Stimulated activated naive B cell treated with anti-CD40 and anti-IgM and Interleukin-4, amounts not matched to agents 10 μg/mL and 1 μg/mL and 100 μg/mL, for 72 hours (primary cell): ENCODE results near the gene MYL6B.

Source experiments
- ATAC-seq, 2 donors: fragments of 150-1000 bp; cut with Tn5 transposase; replicated peaks; 2 replicates each; pipeline ENCODE4 v1.10.0; 2021; ENCODE audit warnings: moderate library complexity in 1 of 2
- DNase-seq: peaks from one replicate; pipeline ENCODE4 v3.0.0; 2021
- H3K27ac Mint-ChIP-seq: one replicate; pipeline ENCODE4 v1.8.0; 2022; ENCODE audit warnings: mild to moderate bottlenecking, mixed read lengths
- H3K27me3 Mint-ChIP-seq, 2 donors: one replicate each; pipeline ENCODE4 v1.8.0; 2022; ENCODE audit warnings: mixed read lengths in 2 of 2
- H3K36me3 Mint-ChIP-seq, 2 donors: one replicate each; pipeline ENCODE4 v1.8.0; 2022; ENCODE audit warnings: mixed read lengths in 2 of 2, mild to moderate bottlenecking in 1 of 2
- H3K4me1 Mint-ChIP-seq, 2 donors: one replicate each; pipeline ENCODE4 v1.8.0; 2022; ENCODE audit warnings: mixed read lengths in 2 of 2, mild to moderate bottlenecking in 1 of 2
- H3K4me3 Mint-ChIP-seq, 2 donors: one replicate each; pipeline ENCODE4 v1.8.0; 2022; ENCODE audit warnings: mild to moderate bottlenecking in 2 of 2, mixed read lengths in 2 of 2, moderate library complexity in 1 of 2
- H3K9me3 Mint-ChIP-seq, 2 donors: one replicate each; pipeline ENCODE4 v1.8.0; 2022; ENCODE audit warnings: mixed read lengths in 2 of 2, mild to moderate bottlenecking in 1 of 2

Gene MYL6B

GRCh38 chr12:56117778-56118687 lies 34.4 kb upstream of the MYL6B start, which contains the start of gene ZC3H10:
Gene ZC3H10, plus strand, starts transcription at chr12:56118266. Its CDS starts 2,297 bp downstream, at chr12:56120563.
- peaks cover 0 to 4% of the 10 kb centered on the region in 2 donors for H3K27me3 Mint-ChIP-seq
- ATAC-seq (peak; percentile 86 to 88), DNase-seq (peak; percentile 98)
- H3K4me3 Mint-ChIP-seq, result peak within 1 kb of the TSS; percentile 99 to 100
- H3K4me1 Mint-ChIP-seq, result peaks cover 29 to 55% of the 10 kb centered on the region in 2 donors
- peaks cover 39 to 55% of the 10 kb centered on the region in 2 donors for H3K36me3 Mint-ChIP-seq
- H3K9me3 Mint-ChIP-seq, result no peaks in the 10 kb centered on the region
- peak within 1 kb of the TSS; percentile 100 for H3K27ac Mint-ChIP-seq

DNA sequence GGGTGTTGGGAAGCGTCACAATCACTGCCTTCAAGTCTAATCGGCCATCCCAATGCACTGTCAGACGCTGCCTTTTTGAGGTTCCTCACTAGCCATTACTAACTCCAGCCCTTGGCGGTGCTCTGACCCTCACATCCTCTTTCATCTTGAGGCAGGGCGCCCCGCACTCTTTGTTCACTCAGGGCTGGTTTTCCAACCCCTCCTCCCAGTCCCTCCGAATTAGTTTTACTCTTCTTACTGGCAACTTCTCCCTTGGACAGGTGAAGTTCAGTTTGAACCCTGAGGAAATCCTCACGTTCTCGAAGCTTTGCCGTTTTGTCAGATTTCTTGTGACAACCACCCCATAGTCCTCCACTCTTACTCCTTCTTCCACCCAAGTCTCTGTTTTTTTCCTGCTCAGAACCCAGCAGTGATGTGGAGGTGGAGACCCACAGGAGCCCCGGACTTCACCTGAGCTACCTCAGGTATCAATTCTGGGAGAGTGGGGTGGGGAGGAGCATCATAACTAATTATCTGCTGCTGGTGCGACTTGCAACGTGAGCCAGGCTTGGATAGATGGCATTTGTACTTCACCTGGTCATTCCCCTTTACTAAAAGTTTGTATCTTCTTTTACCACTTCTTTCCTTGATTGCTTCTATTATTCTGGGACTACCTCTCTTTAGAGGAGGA lies 33.6 kb upstream of the MYL6B start:
- peak overlapping the region; percentile 99 to 100 for H3K4me3 Mint-ChIP-seq
- peak; percentile 12 to 20 for ATAC-seq
- peaks cover 0 to 4% of the 10 kb centered on the region in 2 donors for H3K27me3 Mint-ChIP-seq
- H3K4me1 Mint-ChIP-seq, result peaks cover 27 to 48% of the 10 kb centered on the region in 2 donors
- peak overlapping the region; percentile 100 for H3K27ac Mint-ChIP-seq
- H3K9me3 Mint-ChIP-seq, result no peaks in the 10 kb centered on the region
- no peak for DNase-seq
- peaks cover 31 to 49% of the 10 kb centered on the region in 2 donors for H3K36me3 Mint-ChIP-seq

- H3K36me3 Mint-ChIP-seq, result peaks cover 29 to 49% of the 10 kb centered on the region in 2 donors
- H3K4me1 Mint-ChIP-seq, result peaks cover 31 to 48% of the 10 kb centered on the region in 2 donors
- peak overlapping the region; percentile 100 for H3K27ac Mint-ChIP-seq
- peak overlapping the region; percentile 99 to 100 for H3K4me3 Mint-ChIP-seq
- ATAC-seq (no peak), DNase-seq (peak; percentile 39)
- H3K9me3 Mint-ChIP-seq, result no peaks in the 10 kb centered on the region
- H3K27me3 Mint-ChIP-seq, result peaks cover 0 to 4% of the 10 kb centered on the region in 2 donors
These were observed 33.0 kb upstream of the MYL6B start for GRCh38 chr12:56119361-56119796.

GRCh38 chr12:56120158-56120846 lies 32.1 kb upstream of the MYL6B start:
- peaks cover 32 to 46% of the 10 kb centered on the region in 2 donors for H3K4me1 Mint-ChIP-seq
- peak overlapping the region; percentile 51 for H3K27ac Mint-ChIP-seq
- DNase-seq (no peak), ATAC-seq (no peak)
- H3K27me3 Mint-ChIP-seq, result peaks cover 0 to 4% of the 10 kb centered on the region in 2 donors
- H3K9me3 Mint-ChIP-seq, result no peaks in the 10 kb centered on the region
- peaks cover 29 to 49% of the 10 kb centered on the region in 2 donors for H3K36me3 Mint-ChIP-seq
- peak overlapping the region in 1 of 2 donors; percentile 28 for H3K4me3 Mint-ChIP-seq

DNA sequence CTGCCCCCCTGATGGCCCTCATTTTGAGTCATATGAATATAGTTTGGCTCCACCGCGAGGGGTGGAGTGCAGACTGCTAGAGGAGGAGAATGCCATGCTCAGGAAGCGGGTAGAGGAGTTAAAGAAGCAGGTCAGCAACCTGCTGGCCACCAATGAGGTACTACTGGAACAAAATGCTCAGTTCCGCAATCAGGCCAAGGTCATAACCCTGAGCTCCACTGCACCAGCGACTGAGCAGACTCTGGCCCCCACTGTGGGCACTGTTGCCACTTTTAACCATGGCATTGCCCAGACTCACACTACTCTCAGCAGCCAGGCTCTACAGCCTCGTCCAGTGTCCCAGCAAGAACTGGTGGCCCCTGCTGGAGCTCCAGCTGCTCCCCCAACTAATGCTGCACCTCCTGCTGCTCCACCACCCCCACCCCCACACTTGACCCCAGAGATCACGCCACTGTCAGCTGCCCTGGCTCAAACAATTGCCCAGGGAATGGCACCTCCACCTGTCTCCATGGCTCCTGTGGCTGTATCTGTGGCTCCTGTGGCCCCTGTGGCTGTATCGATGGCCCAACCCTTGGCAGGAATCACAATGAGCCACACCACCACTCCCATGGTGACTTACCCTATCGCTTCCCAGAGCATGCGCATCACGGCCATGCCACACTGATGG lies 31.1 kb upstream of the MYL6B start:
- Mint-ChIP-seq H3K4me1 (peaks cover 36 to 46% of the 10 kb centered on the region in 2 donors), H3K9me3 (no peaks in the 10 kb centered on the region), H3K36me3 (peaks cover 29 to 52% of the 10 kb centered on the region in 2 donors), H3K4me3 (no peak overlapping the region), H3K27me3 (peaks cover 0 to 4% of the 10 kb centered on the region in 2 donors), H3K27ac (peak overlapping the region; percentile 73)
- DNase-seq (no peak), ATAC-seq (no peak)

DNA sequence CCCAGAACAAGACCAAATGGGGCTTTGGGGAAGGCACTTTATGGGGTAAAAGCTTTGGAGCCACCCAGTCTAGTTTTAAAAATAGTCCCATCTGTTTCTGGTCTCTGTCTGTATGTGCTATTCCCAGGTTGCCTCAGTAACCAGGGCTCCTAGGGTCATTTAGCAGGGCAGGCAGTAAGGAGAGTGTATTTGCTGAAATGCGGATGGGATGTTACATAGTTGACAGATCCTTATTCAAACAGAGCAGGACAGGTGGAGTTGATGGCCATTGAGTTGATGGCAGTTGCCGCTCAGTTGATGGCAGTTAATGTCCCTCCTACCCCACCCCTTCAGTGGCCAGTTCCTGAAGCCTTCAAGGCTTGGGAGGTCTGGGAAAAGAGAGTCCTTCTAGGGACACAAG lies 29.8 kb upstream of the MYL6B start:
- H3K27ac Mint-ChIP-seq, result no peak overlapping the region
- DNase-seq, result no peak

GRCh38 chr12:56124133-56124532 lies 28.3 kb upstream of the MYL6B start:
- Mint-ChIP-seq H3K9me3 (no peaks in the 10 kb centered on the region), H3K4me3 (no peak overlapping the region), H3K27ac (no peak overlapping the region), H3K36me3 (peaks cover 16 to 34% of the 10 kb centered on the region in 2 donors), H3K27me3 (no peaks in the 10 kb centered on the region), H3K4me1 (peaks cover 36 to 52% of the 10 kb centered on the region in 2 donors)
- ATAC-seq, result no peak
- no peak for DNase-seq

More for the DNA sequence above, 29.8 kb upstream of the MYL6B start:
- Mint-ChIP-seq H3K4me1 (peaks cover 44 to 53% of the 10 kb centered on the region in 2 donors), H3K4me3 (no peak overlapping the region), H3K9me3 (no peaks in the 10 kb centered on the region), H3K27me3 (no peaks in the 10 kb centered on the region), H3K36me3 (peaks cover 17 to 39% of the 10 kb centered on the region in 2 donors)
- ATAC-seq, result no peak

- Mint-ChIP-seq H3K4me1 (peaks cover 42 to 60% of the 10 kb centered on the region in 2 donors), H3K4me3 (peak overlapping the region; percentile 52 to 100)
- no peak for DNase-seq
These were observed 25.6 kb upstream of the MYL6B start for GRCh38 chr12:56126732-56127239.

DNA sequence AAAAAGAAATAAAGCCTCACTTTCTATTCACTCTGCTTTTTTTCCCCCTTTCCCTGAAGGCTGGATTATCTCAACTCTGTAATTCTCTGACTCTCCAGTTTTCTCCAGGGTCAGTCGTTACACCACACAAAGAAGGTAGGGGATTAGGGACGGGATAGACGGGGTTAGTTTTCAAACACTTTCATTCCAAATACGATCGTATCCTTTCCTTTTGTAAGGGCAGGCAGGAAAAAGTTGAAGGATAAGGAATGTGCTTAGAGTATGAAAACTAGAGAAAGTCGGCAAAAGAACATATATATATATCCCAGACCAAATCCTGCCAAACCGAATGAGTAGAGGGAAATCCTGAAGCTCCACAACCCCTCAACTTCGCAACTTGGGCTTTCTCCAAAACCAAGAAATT lies 24.9 kb upstream of the MYL6B start:
- Mint-ChIP-seq H3K4me1 (peaks cover 49 to 64% of the 10 kb centered on the region in 2 donors), H3K27me3 (no peaks in the 10 kb centered on the region), H3K9me3 (no peaks in the 10 kb centered on the region), H3K36me3 (peaks cover 25 to 36% of the 10 kb centered on the region in 2 donors), H3K27ac (peak overlapping the region; percentile 96), H3K4me3 (peak overlapping the region; percentile 98 to 100)
- ATAC-seq, result no peak
- no peak for DNase-seq

More at GRCh38 chr12:56126732-56127239, 25.6 kb upstream of the MYL6B start:
- peak overlapping the region; percentile 89 for H3K27ac Mint-ChIP-seq
- peaks cover 22 to 31% of the 10 kb centered on the region in 2 donors for H3K36me3 Mint-ChIP-seq
- ATAC-seq, result peak; percentile 20 to 25
- H3K9me3 Mint-ChIP-seq, result no peaks in the 10 kb centered on the region
- no peaks in the 10 kb centered on the region for H3K27me3 Mint-ChIP-seq

DNA sequence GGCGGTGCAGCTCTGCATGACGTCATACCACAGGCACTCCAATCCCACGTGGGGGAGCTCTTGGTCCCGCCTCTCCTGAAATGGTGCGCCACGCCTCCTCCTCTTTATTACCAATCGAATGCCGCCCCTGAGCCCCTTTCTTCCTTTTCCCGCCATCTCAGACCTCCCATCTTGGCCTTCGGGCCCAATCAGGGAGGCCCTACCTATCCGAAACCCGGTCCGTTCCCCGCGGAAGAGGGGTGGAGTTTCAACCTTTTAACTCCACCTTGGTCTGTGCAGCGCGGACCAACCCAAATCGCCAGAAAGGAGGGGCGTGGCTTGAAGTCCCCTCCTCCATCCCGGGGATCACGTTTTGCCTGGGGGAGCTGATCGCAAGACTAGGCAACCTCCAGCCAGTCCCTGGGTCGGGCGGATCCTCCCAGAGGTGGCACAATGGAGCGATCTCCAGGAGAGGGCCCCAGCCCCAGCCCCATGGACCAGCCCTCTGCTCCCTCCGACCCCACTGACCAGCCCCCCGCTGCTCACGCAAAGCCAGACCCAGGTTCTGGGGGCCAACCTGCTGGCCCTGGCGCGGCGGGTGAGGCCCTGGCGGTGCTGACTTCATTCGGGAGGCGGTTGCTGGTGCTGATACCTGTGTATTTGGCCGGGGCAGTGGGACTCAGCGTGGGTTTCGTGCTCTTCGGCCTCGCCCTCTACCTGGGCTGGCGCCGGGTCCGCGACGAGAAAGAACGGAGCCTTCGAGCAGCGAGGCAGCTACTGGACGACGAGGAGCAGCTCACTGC lies 24.3 kb upstream of the MYL6B start, which contains the start of gene ESYT1:
Gene ESYT1 (plus strand): TSS at position 380 of the 782 bp plus-strand sequence. CDS start 53 bp downstream, at position 433.
- peak within 1 kb of the TSS; percentile 96 for H3K27ac Mint-ChIP-seq
- no peaks in the 10 kb centered on the region for H3K9me3 Mint-ChIP-seq
- no peaks in the 10 kb centered on the region for H3K27me3 Mint-ChIP-seq
- peak; percentile 97 for DNase-seq
- ATAC-seq, result peak; percentile 90 to 91
- peaks cover 50 to 67% of the 10 kb centered on the region in 2 donors for H3K4me1 Mint-ChIP-seq
- H3K36me3 Mint-ChIP-seq, result peaks cover 28 to 39% of the 10 kb centered on the region in 2 donors
- peak within 1 kb of the TSS; percentile 98 to 100 for H3K4me3 Mint-ChIP-seq

- peaks cover 32 to 42% of the 10 kb centered on the region in 2 donors for H3K36me3 Mint-ChIP-seq
These were observed 23.6 kb upstream of the MYL6B start for GRCh38 chr12:56128670-56129205.

GRCh38 chr12:56129206-56129941 lies 23.0 kb upstream of the MYL6B start:
- ATAC-seq, result peak; percentile 33 to 40
- Mint-ChIP-seq H3K9me3 (no peaks in the 10 kb centered on the region), H3K36me3 (peaks cover 35 to 40% of the 10 kb centered on the region in 2 donors), H3K27me3 (no peaks in the 10 kb centered on the region), H3K27ac (peak overlapping the region; percentile 96), H3K4me1 (peaks cover 43 to 67% of the 10 kb centered on the region in 2 donors), H3K4me3 (peak overlapping the region; percentile 98 to 100)
- peak; percentile 58 for DNase-seq

More at GRCh38 chr12:56128670-56129205, 23.6 kb upstream of the MYL6B start:
- peak in 1 of 2 donors; percentile 0 for ATAC-seq
- Mint-ChIP-seq H3K4me1 (peaks cover 48 to 67% of the 10 kb centered on the region in 2 donors), H3K27me3 (no peaks in the 10 kb centered on the region), H3K27ac (peak overlapping the region; percentile 96), H3K9me3 (no peaks in the 10 kb centered on the region), H3K4me3 (peak overlapping the region; percentile 98 to 100)
- no peak for DNase-seq
